ENCODE results near the gene NDUFV1. TPM values are rescaled to one million over a fixed set of nuclear protein-coding genes. Genes with fewer than 3 reads are reported as not detected.

The NDUFV1 gene
- total and polyA plus RNA-seq, 9 of the 15 experiments (the other 6 are each of a cell fraction or from before 2014, with no cell fraction given), result 10.8 to 423 (median 209) TPM

- ChIA-PET POLR2A (interaction anchor here (0.7 to 5.2 kb wide), 12 partner anchors 9 to 283 kb away, joined by 3 to 36 read pairs (median 4); partner anchors contain the start of gene PPP1CA), CTCF (ENCODE audit: low intra/inter-chr PET ratio) (interaction anchor here (0.7 kb wide), 1 partner anchor 31 kb away, joined by 3 read pairs; no protein-coding TSS in a partner anchor)
- Histone ChIP-seq H3K4me1 (replicated peaks in 1 of 2; ENCODE audit: control insufficient read depth in 2 of 2, insufficient read depth in 2 of 2, low read length in 2 of 2) (peaks cover 10 to 62% of the 10 kb centered on the region in 2 experiments), H2AFZ (ENCODE audit: low read depth, low read length) (peak overlapping the region; percentile 64; the same call in 1 of the 2 replicates), H3K79me2 (ENCODE audit: control insufficient read depth, insufficient read depth, low read length) (no peaks in the 10 kb centered on the region), H3K36me3 (ENCODE audit: control insufficient read depth, insufficient read depth, low read length) (peaks cover 15% of the 10 kb centered on the region; the same call in 1 of the 3 replicates), H4K20me1 (replicated peaks; ENCODE audit: control insufficient read depth, insufficient read depth, low read length) (no peaks in the 10 kb centered on the region), H3K9me3 (replicated peaks; ENCODE audit: control insufficient read depth, insufficient read depth, low read depth, low read length) (no peaks in the 10 kb centered on the region), H3K9me1 (ENCODE audit: control insufficient read depth, insufficient read depth, low read length) (no peaks in the 10 kb centered on the region), H3K27me3 (ENCODE audit: control insufficient read depth in 2 of 2, insufficient read depth in 2 of 2, low read length in 2 of 2) (no peaks in the 10 kb centered on the region), H3K4me2 (ENCODE audit: insufficient read depth, low read length) (peak overlapping the region; percentile 83), H3K9ac (ENCODE audit: insufficient read depth in 1 of 2, low read depth in 2 of 2, low read length in 2 of 2) (peak overlapping the region; percentile 81 to 98), H3K4me3 (peak overlapping the region; percentile 60), H3K27ac (ENCODE audit: extremely low read depth, low read depth, low read length) (peak overlapping the region; percentile 88; the same call in 2 of the 3 replicates)
- in situ Hi-C loops (cut with MboI) (no loop called here), intact Hi-C loops (cut with micrococcal nuclease) (loop anchor here (2.0 kb wide), 1 partner anchor 56 kb away; no protein-coding TSS in a partner anchor)
- TSS peak; percentile 55 for BruUV-seq (replicated peaks)
- FAIRE-seq (no peak), ATAC-seq (no peak), DNase-seq (ENCODE audit: extremely low read depth in 1 of 4, low spot score in 3 of 4) (no peak)
- WGBS (ENCODE audit: insufficient coverage, low coverage, missing lambda C conversion rate), result 23% methylated on average over 18 of the region's 25 CpGs
- no peak for TF ChIP-seq STAT5B (CRISPR knock-in tag; IDR thresholded peaks at IDR 0.05)
- TF ChIP-seq CGGBP1 (CRISPR knock-in tag; IDR thresholded peaks at IDR 0.05), result no peak
- TF ChIP-seq TOE1 (IDR thresholded peaks at IDR 0.05; ENCODE audit: borderline replicate concordance), result 0 out of 2 replicates have a peak, but pooled peaks have one; percentile 37
- no peak for TF ChIP-seq TOE1 (CRISPR knock-in tag; IDR thresholded peaks at IDR 0.05; ENCODE audit: borderline replicate concordance, low read depth)
- 0 out of 2 replicates have a peak, but pooled peaks have one; percentile 3 for TF ChIP-seq USF1 (CRISPR knock-in tag; IDR thresholded peaks at IDR 0.05)
- no peak for TF ChIP-seq PRPF4 (IDR thresholded peaks at IDR 0.05; ENCODE audit: insufficient read depth, low read depth, low read length, poor library complexity, severe bottlenecking)
- TF ChIP-seq CBX8 (IDR thresholded peaks at IDR 0.05; ENCODE audit: borderline replicate concordance, extremely low read depth, low read depth, low read length, poor library complexity, severe bottlenecking), result no peak
- no peak for TF ChIP-seq HOMEZ (CRISPR knock-in tag; IDR thresholded peaks at IDR 0.05)
- no peak; the same call in 1 of the 2 replicates for TF ChIP-seq ZNF121 (CRISPR knock-in tag; conservative IDR thresholded peaks at IDR 0.05)
- TF ChIP-seq MTA2 (IDR thresholded peaks at IDR 0.05; ENCODE audit: low read depth), result no peak
- TF ChIP-seq SMAD4 (CRISPR knock-in tag; conservative IDR thresholded peaks at IDR 0.05), result no peak
- no peak for TF ChIP-seq ESRRB (CRISPR knock-in tag; IDR thresholded peaks at IDR 0.05; ENCODE audit: borderline replicate concordance)
- 0 out of 2 replicates have a peak, but pooled peaks have one; percentile 20 for TF ChIP-seq CHD2 (IDR thresholded peaks at IDR 0.05; ENCODE audit: low read depth, low read length)
Observed at GRCh38 chr11:67628710-67629385, 22.1 kb downstream of the NDUFV1 start.
